Peyer's patch (tissue), 4 donors: ENCODE results near the gene EIF4G1. TPM values are rescaled to one million over a fixed set of nuclear protein-coding genes. Genes with fewer than 3 reads are reported as not detected.
A peak's percentile ranks its signal among the peaks of the same experiment; 100 is the strongest.

ENCODE experiments used
- DNase-seq, 3 donors: peaks; one replicate each; pipeline ENCODE4 v3.0.0-alpha.2; 2017 to 2019
- H3K27ac ChIP-seq, 4 donors: fragments of 200-600 bp; sonication (generic); one replicate each; pipeline ENCODE4 v1.5.1; 2016 to 2019
- H3K27me3 ChIP-seq, 2 donors: fragments of 200-600 bp; sonication (generic); one replicate each; pipeline ENCODE4 v1.5.1; 2019
- H3K36me3 ChIP-seq, 3 donors: fragments of 200-600 bp; sonication (generic); one replicate each; pipeline ENCODE4 v1.5.1; 2016 to 2019
- H3K4me1 ChIP-seq, 4 donors: fragments of 200-600 bp; sonication (generic); one replicate each; pipeline ENCODE4 v1.5.1; 2016 to 2019
- H3K4me3 ChIP-seq, 4 donors: fragments of 200-600 bp; sonication (generic); 1 replicate in 3 of 4; 2 replicates in 1 of 4; pipeline ENCODE4 v1.5.1; 2016 to 2019; ENCODE audit warnings: mild to moderate bottlenecking in 1 of 4
- H3K9me3 ChIP-seq, 4 donors: fragments of 200-600 bp; sonication (generic); one replicate each; pipeline ENCODE4 v1.5.1; 2016 to 2019; ENCODE audit warnings: mild to moderate bottlenecking in 1 of 4
- CTCF ChIP-seq, 6 experiments: fragments of 450-650 bp in 4 of 6; fragments of 200-600 bp in 2 of 6; sonication (generic) in 1 of 6; IDR thresholded peaks; one replicate each; pipeline ENCODE4 v1.5.1; 2017 to 2019; ENCODE audit warnings: antibody characterized with exemption in 6 of 6, mild to moderate bottlenecking in 3 of 6, moderate library complexity in 1 of 6
- POLR2A ChIP-seq, 2 donors: fragments of 450-650 bp; IDR thresholded peaks; one replicate each; pipeline ENCODE4 v1.5.1; 2017; ENCODE audit warnings: antibody characterized with exemption in 2 of 2, mild to moderate bottlenecking in 2 of 2, moderate library complexity in 2 of 2
- total RNA-seq, 4 donors: library from RNA; depleted of rRNA; stranded (reverse); fragments of >200 nt; gene quantifications; one replicate each; pipeline ENCODE4 v1.1.0, GENCODE V29; 2016

EIF4G1 gene
- total RNA-seq, 4 donors from 2014 or later: 209 to 295 (median 244) TPM

- DNase-seq: no peak
Measured at GRCh38 chr3:184350618-184351017, 36.2 kb downstream of the EIF4G1 start.

GRCh38 chr3:184351511-184352148 is 37.2 kb downstream of the EIF4G1 start:
- Histone ChIP-seq H3K9me3 (no peaks in the 10 kb centered on the region), H3K27ac (peak overlapping the region in 3 of 4 donors; percentile 68 to 94 (median 86)), H3K4me3 (peak overlapping the region in 1 of 4 donors; percentile 6), H3K4me1 (peaks cover 0 to 24% (median 0%) of the 10 kb centered on the region in 4 donors), H3K27me3 (no peaks in the 10 kb centered on the region), H3K36me3 (peaks cover 0 to 9% (median 0%) of the 10 kb centered on the region in 3 donors)
- TF ChIP-seq POLR2A (IDR thresholded peaks at IDR 0.05) (no peak), CTCF (IDR thresholded peaks at IDR 0.05) (no peak)
- DNase-seq: no peak

More at GRCh38 chr3:184350618-184351017, 36.2 kb downstream of the EIF4G1 start:
- Histone ChIP-seq H3K27me3 (no peaks in the 10 kb centered on the region), H3K27ac (no peak overlapping the region), H3K4me3 (no peak overlapping the region), H3K9me3 (no peaks in the 10 kb centered on the region), H3K4me1 (peaks cover 0 to 28% (median 0%) of the 10 kb centered on the region in 4 donors), H3K36me3 (peaks cover 0 to 9% (median 0%) of the 10 kb centered on the region in 3 donors)
- TF ChIP-seq POLR2A (IDR thresholded peaks at IDR 0.05): no peak
- no peak for TF ChIP-seq CTCF (IDR thresholded peaks at IDR 0.05)

GRCh38 chr3:184352149-184352785 is 37.9 kb downstream of the EIF4G1 start:
- H3K4me1 ChIP-seq: peaks cover 0 to 24% (median 0%) of the 10 kb centered on the region in 4 donors
- no peaks in the 10 kb centered on the region for H3K9me3 ChIP-seq
- TF ChIP-seq POLR2A (IDR thresholded peaks at IDR 0.05) (peak; percentile 86 to 95), CTCF (IDR thresholded peaks at IDR 0.05) (no peak)
- peak in 2 of 3 donors; percentile 83 to 92 for DNase-seq
- H3K27ac ChIP-seq: peak overlapping the region in 3 of 4 donors; percentile 68 to 94 (median 86)
- H3K27me3 ChIP-seq: no peaks in the 10 kb centered on the region
- H3K4me3 ChIP-seq: peak overlapping the region in 2 of 4 donors; percentile 40 to 42
- H3K36me3 ChIP-seq: peaks cover 0 to 11% (median 0%) of the 10 kb centered on the region in 3 donors

GRCh38 chr3:184352897-184353545 is 38.6 kb downstream of the EIF4G1 start:
- Histone ChIP-seq H3K9me3 (no peaks in the 10 kb centered on the region), H3K36me3 (peaks cover 0 to 19% (median 0%) of the 10 kb centered on the region in 3 donors), H3K27ac (peak overlapping the region in 3 of 4 donors; percentile 68 to 94 (median 86)), H3K27me3 (no peaks in the 10 kb centered on the region), H3K4me1 (peaks cover 0 to 24% (median 0%) of the 10 kb centered on the region in 4 donors), H3K4me3 (peak overlapping the region in 2 of 4 donors; percentile 40 to 42)
- no peak for DNase-seq
- no peak for TF ChIP-seq CTCF (IDR thresholded peaks at IDR 0.05)
- no peak for TF ChIP-seq POLR2A (IDR thresholded peaks at IDR 0.05)

- H3K27ac ChIP-seq: no peak overlapping the region
- TF ChIP-seq POLR2A (IDR thresholded peaks at IDR 0.05) (no peak), CTCF (IDR thresholded peaks at IDR 0.05) (no peak)
Measured at GRCh38 chr3:184353546-184353941, 39.1 kb downstream of the EIF4G1 start.

More at GRCh38 chr3:184353546-184353941, 39.1 kb downstream of the EIF4G1 start:
- Histone ChIP-seq H3K36me3 (peaks cover 0 to 23% (median 0%) of the 10 kb centered on the region in 3 donors), H3K4me1 (peaks cover 0 to 24% (median 0%) of the 10 kb centered on the region in 4 donors), H3K27me3 (no peaks in the 10 kb centered on the region), H3K4me3 (peak overlapping the region in 1 of 4 donors; percentile 40), H3K9me3 (no peaks in the 10 kb centered on the region)
- DNase-seq: no peak
